ENCODE data around the gene IGSF23.

Gene IGSF23

GRCh38 chr19:44684892-44685863 is 71.8 kb downstream of the IGSF23 start:
- Histone ChIP-seq H3K79me2 (no peaks in the 10 kb centered on the region), H3K4me3 (ENCODE audit: low read depth, low read length) (no peak overlapping the region), H3K27ac (no peak overlapping the region), H3K4me1 (peaks cover 3% of the 10 kb centered on the region), H3K36me3 (ENCODE audit: control insufficient read depth, insufficient read depth, low read length) (no peaks in the 10 kb centered on the region), H3K4me2 (ENCODE audit: low read length) (no peak overlapping the region), H3K27me3 (ENCODE audit: control insufficient read depth, insufficient read depth, low read length) (no peaks in the 10 kb centered on the region), H3K9me3 (ENCODE audit: control insufficient read depth, low read length) (no peaks in the 10 kb centered on the region), H2AFZ (no peak overlapping the region), H3K9ac (no peak overlapping the region)
- TF ChIP-seq, protein P1, sequence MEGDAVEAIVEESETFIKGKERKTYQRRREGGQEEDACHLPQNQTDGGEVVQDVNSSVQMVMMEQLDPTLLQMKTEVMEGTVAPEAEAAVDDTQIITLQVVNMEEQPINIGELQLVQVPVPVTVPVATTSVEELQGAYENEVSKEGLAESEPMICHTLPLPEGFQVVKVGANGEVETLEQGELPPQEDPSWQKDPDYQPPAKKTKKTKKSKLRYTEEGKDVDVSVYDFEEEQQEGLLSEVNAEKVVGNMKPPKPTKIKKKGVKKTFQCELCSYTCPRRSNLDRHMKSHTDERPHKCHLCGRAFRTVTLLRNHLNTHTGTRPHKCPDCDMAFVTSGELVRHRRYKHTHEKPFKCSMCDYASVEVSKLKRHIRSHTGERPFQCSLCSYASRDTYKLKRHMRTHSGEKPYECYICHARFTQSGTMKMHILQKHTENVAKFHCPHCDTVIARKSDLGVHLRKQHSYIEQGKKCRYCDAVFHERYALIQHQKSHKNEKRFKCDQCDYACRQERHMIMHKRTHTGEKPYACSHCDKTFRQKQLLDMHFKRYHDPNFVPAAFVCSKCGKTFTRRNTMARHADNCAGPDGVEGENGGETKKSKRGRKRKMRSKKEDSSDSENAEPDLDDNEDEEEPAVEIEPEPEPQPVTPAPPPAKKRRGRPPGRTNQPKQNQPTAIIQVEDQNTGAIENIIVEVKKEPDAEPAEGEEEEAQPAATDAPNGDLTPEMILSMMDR (IDR thresholded peaks at IDR 0.05): no peak

DNA sequence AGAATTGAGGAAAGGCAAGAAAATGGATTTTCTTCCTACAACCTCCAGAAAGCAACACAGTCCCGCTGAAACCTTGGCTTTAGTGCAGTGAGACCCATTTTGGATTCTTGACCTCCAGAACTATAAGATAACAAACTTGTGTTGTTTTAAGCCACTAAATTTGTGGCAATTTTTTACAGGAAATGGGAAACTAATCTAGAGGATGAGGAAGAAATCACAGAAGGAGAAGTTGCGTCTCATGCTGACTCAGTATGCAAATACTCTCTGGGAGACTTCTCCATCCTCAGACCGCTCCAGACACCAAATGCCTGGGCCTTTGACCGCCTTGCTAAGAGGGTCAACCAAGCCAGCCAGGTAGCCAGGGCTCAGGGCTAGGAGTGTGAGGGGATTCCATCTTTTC is 72.5 kb downstream of the IGSF23 start:
- no peak overlapping the region for H3K4me3 ChIP-seq (ENCODE audit: low read depth, low read length)
- H3K36me3 ChIP-seq (ENCODE audit: control insufficient read depth, insufficient read depth, low read length): no peaks in the 10 kb centered on the region
- no peak overlapping the region for H3K9ac ChIP-seq
- no peaks in the 10 kb centered on the region for H3K9me3 ChIP-seq (ENCODE audit: control insufficient read depth, low read length)
- TF ChIP-seq, protein P1 (IDR thresholded peaks at IDR 0.05): no peak
- no peaks in the 10 kb centered on the region for H3K79me2 ChIP-seq
- no peaks in the 10 kb centered on the region for H3K27me3 ChIP-seq (ENCODE audit: control insufficient read depth, insufficient read depth, low read length)
- H3K4me2 ChIP-seq (ENCODE audit: low read length): no peak overlapping the region
- H3K4me1 ChIP-seq: peaks cover 3% of the 10 kb centered on the region
- no peak overlapping the region for H3K27ac ChIP-seq
- no peak overlapping the region for H2AFZ ChIP-seq

Measured in parathyroid adenoma (tissue), 2 donors.